GM19455 (cell line): Measurements from ENCODE around the gene DTX2.
"Not testable (repeated sequence)": the region's sequence is repeated elsewhere in the genome, so short reads cannot be mapped to it uniquely, and the experiment has no call there.

ENCODE experiments used
- ATAC-seq: cut with Tn5 transposase; IDR thresholded peaks from one replicate; pipeline ENCODE4 v1.9.1; 2021; ENCODE audit not compliant: unreplicated experiment

DTX2 gene

GRCh38 chr7:76511200-76511910 is 49.8 kb downstream of the DTX2 start:
- ATAC-seq: not testable (repeated sequence)

GRCh38 chr7:76511911-76512885 is 50.7 kb downstream of the DTX2 start:
- not testable (repeated sequence) for ATAC-seq

- ATAC-seq: no peak
Observed at GRCh38 chr7:76512941-76513816, 51.7 kb downstream of the DTX2 start.

GRCh38 chr7:76513817-76514799 is 52.6 kb downstream of the DTX2 start:
- ATAC-seq: no peak

GRCh38 chr7:76514926-76515771 is 53.6 kb downstream of the DTX2 start:
- ATAC-seq: no peak

- ATAC-seq: no peak
Observed at GRCh38 chr7:76515999-76516443, 54.5 kb downstream of the DTX2 start.

- not testable (repeated sequence) for ATAC-seq
Observed at GRCh38 chr7:76516932-76517331, 55.4 kb downstream of the DTX2 start.

GRCh38 chr7:76526183-76526582 is 64.7 kb downstream of the DTX2 start:
- ATAC-seq: not testable (repeated sequence)

GRCh38 chr7:76531643-76532042 is 70.1 kb downstream of the DTX2 start:
- not testable (repeated sequence) for ATAC-seq

- ATAC-seq: not testable (repeated sequence)
Observed at GRCh38 chr7:76543197-76543596, 81.7 kb downstream of the DTX2 start, which contains the start of gene SPDYE16. Gene SPDYE16, minus strand, starts transcription at chr7:76543297. Its CDS starts 1,838 bp downstream, at chr7:76541459.

GRCh38 chr7:76549025-76549854 is 87.7 kb downstream of the DTX2 start:
- ATAC-seq: peak; percentile 100

GRCh38 chr7:76549855-76550248 is 88.3 kb downstream of the DTX2 start:
- ATAC-seq: not testable (repeated sequence)

GRCh38 chr7:76551992-76552391 is 90.5 kb downstream of the DTX2 start:
- ATAC-seq: not testable (repeated sequence)
